ENCODE results near the gene RASA2.
"Not testable (repeated sequence)": the region's sequence is repeated elsewhere in the genome, so short reads cannot be mapped to it uniquely, and the experiment has no call there.

The RASA2 gene

GRCh38 chr3:141459008-141459407 is 27.8 kb upstream of the RASA2 start:
- no peak for DNase-seq

GRCh38 chr3:141460097-141460704 is 26.6 kb upstream of the RASA2 start:
- DNase-seq: peak; percentile 60 to 85 (median 82)

- peak; percentile 28 to 78 (median 35) for DNase-seq
These were observed 24.5 kb upstream of the RASA2 start for GRCh38 chr3:141462176-141462859.

GRCh38 chr3:141465221-141465620 is 21.6 kb upstream of the RASA2 start:
- DNase-seq: no peak

- DNase-seq: no peak
These were observed 20.1 kb upstream of the RASA2 start for GRCh38 chr3:141466633-141467169.

GRCh38 chr3:141469720-141470119 is 17.1 kb upstream of the RASA2 start:
- no peak for DNase-seq

GRCh38 chr3:141471160-141471559 is 15.7 kb upstream of the RASA2 start:
- no peak for DNase-seq

- no peak for DNase-seq
These were observed 10.8 kb upstream of the RASA2 start for GRCh38 chr3:141476033-141476432.

- DNase-seq: no peak
These were observed 9.6 kb upstream of the RASA2 start for GRCh38 chr3:141477224-141477623.

- DNase-seq: no peak
These were observed 8.7 kb upstream of the RASA2 start for GRCh38 chr3:141478139-141478538.

GRCh38 chr3:141478840-141479239 is 8.0 kb upstream of the RASA2 start:
- DNase-seq: not testable (repeated sequence)

GRCh38 chr3:141482245-141482922 is 4.4 kb upstream of the RASA2 start:
- DNase-seq: no peak

GRCh38 chr3:141484701-141485287 is 2.0 kb upstream of the RASA2 start:
- no peak for DNase-seq

- DNase-seq: peak in 1 of 3 experiments; percentile 43
These were observed 959 bp upstream of the RASA2 start for GRCh38 chr3:141485641-141486495.

GRCh38 chr3:141486496-141486745 is 406 bp upstream of the RASA2 start:
- DNase-seq: no peak

GRCh38 chr3:141487521-141488252 is 860 bp downstream of the RASA2 start:
- DNase-seq: peak; percentile 82 to 94 (median 94)

GRCh38 chr3:141489203-141489602 is 2.4 kb downstream of the RASA2 start:
- DNase-seq: no peak

GRCh38 chr3:141491081-141491480 is 4.3 kb downstream of the RASA2 start:
- no peak for DNase-seq

GRCh38 chr3:141491929-141492328 is 5.1 kb downstream of the RASA2 start:
- DNase-seq: no peak

- DNase-seq: no peak
These were observed 6.4 kb downstream of the RASA2 start for GRCh38 chr3:141493184-141493583.

GRCh38 chr3:141497589-141497988 is 10.8 kb downstream of the RASA2 start:
- DNase-seq: not testable (repeated sequence)
